PC-9 (cell line): ENCODE results near the gene ELMO3. TPM values are rescaled to one million over a fixed set of nuclear protein-coding genes. Genes with fewer than 3 reads are reported as not detected.

Source experiments
- BruUV-seq: library from RNA; stranded (reverse); fragments of 400-500 nt; replicated peaks from 2 replicates; lab custom pipeline; 2021; lab: Mats Ljungman, UMichigan
- CTCF ChIA-PET: fragments of 300-600 bp; sonication (Branson Sonifier 250); formaldehyde crosslinking; loops from one replicate; lab custom pipeline; 2022; ENCODE audit warnings: antibody characterized with exemption; lab: Charles Lee
- POLR2A ChIA-PET: fragments of 300-600 bp; sonication (Branson Sonifier 250); formaldehyde crosslinking; loops from one replicate; lab custom pipeline; 2022; ENCODE audit warnings: antibody characterized with exemption; ENCODE audit not compliant: unreplicated experiment; lab: Charles Lee
- DNase-seq, 2 experiments: peaks; one replicate each; pipeline versions ENCODE4 v3.0.0 to v3.0.0-alpha.2; 2015 to 2022; ENCODE audit warnings: mixed read lengths in 1 of 2
- H2AFZ ChIP-seq: fragments of 200-600 bp; sonication (generic); 2 replicates; pipeline ENCODE4 v1.8.1; 2017; ENCODE audit warnings: antibody characterized with exemption
- H3F3A ChIP-seq: fragments of 200-600 bp; sonication (generic); 2 replicates; pipeline ENCODE4 v1.8.1; 2017; ENCODE audit warnings: antibody characterized with exemption, mild to moderate bottlenecking, low read depth; ENCODE audit not compliant: insufficient read depth
- H3K27ac ChIP-seq: fragments of 200-600 bp; sonication (generic); 2 replicates; pipeline ENCODE4 v1.6.1; 2016; ENCODE audit warnings: mixed run types
- H3K27me3 ChIP-seq: fragments of 200-600 bp; sonication (generic); 2 replicates; pipeline ENCODE4 v1.6.1; 2016; ENCODE audit warnings: low read depth, mixed run types; ENCODE audit not compliant: insufficient read depth
- H3K36me3 ChIP-seq: fragments of 200-600 bp; sonication (generic); 2 replicates; pipeline ENCODE4 v1.6.1; 2016; ENCODE audit warnings: low read depth, mixed run types
- H3K4me1 ChIP-seq: fragments of 200-600 bp; sonication (generic); replicated peaks from 2 replicates; pipeline ENCODE4 v1.6.1; 2016; ENCODE audit warnings: mixed run types; ENCODE audit not compliant: insufficient read depth
- H3K4me2 ChIP-seq: fragments of 200-600 bp; sonication (generic); 2 replicates; pipeline ENCODE4 v1.6.1; 2017; ENCODE audit warnings: mixed run types
- H3K4me3 ChIP-seq: fragments of 200-600 bp; sonication (generic); 2 replicates; pipeline ENCODE4 v1.6.1; 2016; ENCODE audit warnings: mixed run types
- H3K79me2 ChIP-seq: fragments of 200-600 bp; sonication (generic); 2 replicates; pipeline ENCODE4 v1.6.1; 2017; ENCODE audit warnings: low read depth, mixed run types
- H3K9me2 ChIP-seq: fragments of 200-600 bp; sonication (generic); 2 replicates; pipeline ENCODE4 v1.8.1; 2017; ENCODE audit warnings: mild to moderate bottlenecking; ENCODE audit not compliant: insufficient read depth
- H3K9me3 ChIP-seq: fragments of 200-600 bp; sonication (generic); 2 replicates; pipeline ENCODE4 v1.8.1; 2016; ENCODE audit warnings: low read depth; ENCODE audit not compliant: insufficient read depth
- H4K20me1 ChIP-seq: fragments of 200-600 bp; sonication (generic); 2 replicates; pipeline ENCODE4 v1.8.1; 2017; ENCODE audit not compliant: insufficient read depth
- EZH2 ChIP-seq: fragments of 200-600 bp; sonication (generic); IDR thresholded peaks from 2 replicates; pipeline ENCODE4 v1.8.0; 2017; ENCODE audit warnings: antibody characterized with exemption, low read depth
- intact Hi-C: fragments of 100-400 bp; cut with micrococcal nuclease; formaldehyde crosslinking; loops from one replicate; pipeline ENCODE4 v1.10.0; 2022; ENCODE audit not compliant: unreplicated experiment
- total RNA-seq: library from RNA; stranded (reverse); gene quantifications from 2 replicates; pipeline ENCODE4 v1.2.3, GENCODE V29; 2021
- TF ChIP-seq, protein P1 (sequence below): fragments of 200-600 bp; sonication (generic); conservative IDR thresholded peaks from 2 replicates; pipeline ENCODE4 v1.6.1; 2017; ENCODE audit warnings: mixed run types, antibody characterized with exemption, mild to moderate bottlenecking, moderate library complexity

ELMO3 gene
- total RNA-seq, 1 experiment from 2014 or later = 32.4 TPM

DNA sequence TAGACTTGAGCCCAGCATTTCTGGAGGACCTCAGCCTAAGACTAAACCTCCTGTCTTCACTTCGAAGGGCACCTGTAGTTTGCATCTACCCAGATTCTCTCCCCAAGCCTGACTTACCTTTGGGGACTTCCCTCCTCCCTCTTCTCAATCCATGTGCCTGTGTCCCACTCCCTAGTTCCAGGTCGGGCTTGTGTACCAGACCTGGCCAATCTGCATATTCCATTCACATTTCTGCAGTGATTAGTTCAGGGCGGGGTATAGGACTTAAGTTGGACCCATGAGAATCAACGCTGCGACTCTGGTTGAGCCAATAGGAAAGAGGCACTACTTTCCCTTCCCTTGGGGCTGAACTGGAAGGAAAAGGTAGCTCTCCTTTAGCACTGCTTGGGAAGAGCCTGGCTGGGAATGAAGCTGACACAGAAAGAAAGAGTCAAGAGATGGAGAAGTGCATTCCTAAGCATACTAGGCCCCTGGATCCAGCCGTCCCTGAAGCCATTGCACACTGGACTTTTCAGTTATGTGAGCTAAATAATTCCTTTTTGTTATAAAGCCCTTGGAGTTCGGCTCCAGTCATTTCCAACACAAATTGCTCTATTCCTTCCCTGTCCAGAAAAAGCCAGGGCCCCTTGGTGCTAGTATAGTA, 41.7 kb upstream of the ELMO3 start:
- H3K79me2 ChIP-seq = peaks cover 9% of the 10 kb centered on the region
- intact Hi-C loops = loop anchor here (5.0 kb wide), 1 partner anchor 45 kb away; no protein-coding TSS in a partner anchor
- H3K4me1 ChIP-seq = peaks cover 9% of the 10 kb centered on the region
- H4K20me1 ChIP-seq = 0 out of 2 replicates have a peak, but pooled peaks cover 3% of the 10 kb centered on the region
- no peaks in the 10 kb centered on the region for H3K36me3 ChIP-seq
- H2AFZ ChIP-seq = no peak overlapping the region
- H3K4me2 ChIP-seq = no peak overlapping the region
- no TSS peak for BruUV-seq
- H3K9me2 ChIP-seq = no peaks in the 10 kb centered on the region
- H3K9me3 ChIP-seq = no peaks in the 10 kb centered on the region
- TF ChIP-seq, protein P1, sequence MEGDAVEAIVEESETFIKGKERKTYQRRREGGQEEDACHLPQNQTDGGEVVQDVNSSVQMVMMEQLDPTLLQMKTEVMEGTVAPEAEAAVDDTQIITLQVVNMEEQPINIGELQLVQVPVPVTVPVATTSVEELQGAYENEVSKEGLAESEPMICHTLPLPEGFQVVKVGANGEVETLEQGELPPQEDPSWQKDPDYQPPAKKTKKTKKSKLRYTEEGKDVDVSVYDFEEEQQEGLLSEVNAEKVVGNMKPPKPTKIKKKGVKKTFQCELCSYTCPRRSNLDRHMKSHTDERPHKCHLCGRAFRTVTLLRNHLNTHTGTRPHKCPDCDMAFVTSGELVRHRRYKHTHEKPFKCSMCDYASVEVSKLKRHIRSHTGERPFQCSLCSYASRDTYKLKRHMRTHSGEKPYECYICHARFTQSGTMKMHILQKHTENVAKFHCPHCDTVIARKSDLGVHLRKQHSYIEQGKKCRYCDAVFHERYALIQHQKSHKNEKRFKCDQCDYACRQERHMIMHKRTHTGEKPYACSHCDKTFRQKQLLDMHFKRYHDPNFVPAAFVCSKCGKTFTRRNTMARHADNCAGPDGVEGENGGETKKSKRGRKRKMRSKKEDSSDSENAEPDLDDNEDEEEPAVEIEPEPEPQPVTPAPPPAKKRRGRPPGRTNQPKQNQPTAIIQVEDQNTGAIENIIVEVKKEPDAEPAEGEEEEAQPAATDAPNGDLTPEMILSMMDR = no peak
- no peak for TF ChIP-seq EZH2
- H3K27ac ChIP-seq = no peak overlapping the region
- ChIA-PET CTCF (no interaction called here), POLR2A (interaction anchor here (0.6 kb wide), 1 partner anchor 89 kb away, joined by 5 read pairs; no protein-coding TSS in a partner anchor)
- DNase-seq = no peak
- H3F3A ChIP-seq = peaks cover 29% of the 10 kb centered on the region; the same call in 1 of the 2 replicates
- H3K4me3 ChIP-seq = no peak overlapping the region
- no peaks in the 10 kb centered on the region for H3K27me3 ChIP-seq

DNA sequence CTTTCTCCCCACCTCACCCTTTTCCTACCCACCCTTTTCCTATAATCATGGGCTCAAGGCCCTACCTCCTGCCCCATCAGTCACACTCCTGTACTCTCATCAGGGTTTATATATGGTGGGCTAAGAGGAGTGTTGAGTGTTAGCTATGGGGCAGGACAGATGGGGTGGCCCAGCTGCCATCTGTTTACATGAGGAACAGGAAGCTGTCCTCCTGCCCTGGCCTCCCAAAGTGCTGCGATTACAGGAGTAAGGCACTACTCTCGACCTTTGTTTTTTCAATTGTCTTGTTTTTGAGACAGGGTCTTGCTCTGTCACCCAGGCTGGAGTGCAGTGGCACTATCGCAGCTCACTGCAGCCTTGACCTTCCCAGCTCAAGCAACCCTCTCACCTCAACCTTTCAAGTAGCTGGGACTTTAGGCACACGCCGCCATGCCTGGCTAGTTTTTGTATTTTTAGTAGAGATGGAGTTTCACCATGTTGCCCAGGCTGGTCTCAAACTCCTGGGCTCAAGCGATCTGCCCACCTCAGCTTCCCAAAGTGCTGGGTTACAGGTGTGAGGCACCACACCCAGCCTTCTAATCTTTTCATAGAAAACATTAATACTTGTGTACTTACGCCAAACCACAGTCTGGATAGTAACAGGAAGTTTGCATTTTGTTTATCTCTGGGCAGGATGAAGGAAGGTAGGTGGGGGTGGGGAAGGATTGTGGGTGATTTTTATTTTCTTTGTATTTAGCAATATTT, 40.9 kb upstream of the ELMO3 start:
- H3K9me3 ChIP-seq = no peaks in the 10 kb centered on the region
- H3K79me2 ChIP-seq = peaks cover 9% of the 10 kb centered on the region
- peaks cover 9% of the 10 kb centered on the region for H3K4me1 ChIP-seq
- H3K27me3 ChIP-seq = no peaks in the 10 kb centered on the region
- DNase-seq = no peak
- no peak for TF ChIP-seq EZH2
- TF ChIP-seq, protein P1 = no peak
- ChIA-PET CTCF (no interaction called here), POLR2A (interaction anchor here (0.5 to 0.6 kb wide), 4 partner anchors 12 to 88 kb away, joined by 3 to 11 read pairs (median 4); partner anchors contain the start of gene NOL3)
- 0 out of 2 replicates have a peak overlapping the region, but pooled peaks have one; percentile 60 for H3K27ac ChIP-seq
- H3K4me2 ChIP-seq = peak overlapping the region; percentile 74
- H3K4me3 ChIP-seq = peak overlapping the region; percentile 66; the same call in 1 of the 2 replicates
- no TSS peak for BruUV-seq
- no peaks in the 10 kb centered on the region for H3K36me3 ChIP-seq
- 0 out of 2 replicates have a peak, but pooled peaks cover 3% of the 10 kb centered on the region for H4K20me1 ChIP-seq
- H2AFZ ChIP-seq = no peak overlapping the region
- H3K9me2 ChIP-seq = no peaks in the 10 kb centered on the region
- H3F3A ChIP-seq = peaks cover 26% of the 10 kb centered on the region; the same call in 1 of the 2 replicates
- intact Hi-C loops = loop anchor here (5.0 kb wide), 1 partner anchor 46 kb away; no protein-coding TSS in a partner anchor
